ENCODE measurements around the gene XRCC6.

GRCh38 chr22:41664490-41664889, 43.4 kb downstream of the XRCC6 start:
- TF ChIP-seq CTCF (conservative IDR thresholded peaks at IDR 0.05; ENCODE audit: low read depth, low read length) (no peak), ELK1 (IDR thresholded peaks at IDR 0.05; ENCODE audit: borderline replicate concordance, low read depth, low read length) (no peak), POLR2A (IDR thresholded peaks at IDR 0.05; ENCODE audit: low read depth, low read length) (no peak), SMC3 (IDR thresholded peaks at IDR 0.05; ENCODE audit: low read depth, low read length) (no peak), CEBPB (IDR thresholded peaks at IDR 0.05; ENCODE audit: low read depth, low read length) (no peak), MXI1 (IDR thresholded peaks at IDR 0.05; ENCODE audit: borderline replicate concordance, low read depth, low read length) (no peak), RFX5 (IDR thresholded peaks at IDR 0.05; ENCODE audit: low read depth, low read length) (no peak), RCOR1 (IDR thresholded peaks at IDR 0.05; ENCODE audit: insufficient replicate concordance, low read length) (no peak), FOS (IDR thresholded peaks at IDR 0.05; ENCODE audit: low read depth, low read length) (no peak)
